ENCODE results near the gene LBH. TPM values are rescaled to one million over a fixed set of nuclear protein-coding genes. Genes with fewer than 3 reads are reported as not detected.

LBH gene
- polyA plus RNA-seq, 1 experiment, result 145 TPM

- ChIA-PET POLR2A (no interaction called here), CTCF (no interaction called here)
- H3K4me3 ChIP-seq (ENCODE audit: low read depth, low read length), result no peak overlapping the region
- TF ChIP-seq CTCF (IDR thresholded peaks at IDR 0.05; ENCODE audit: insufficient read depth, low read depth, low read length), result no peak
- no peaks in the 10 kb centered on the region for H3K27me3 ChIP-seq (ENCODE audit: control insufficient read depth, insufficient read depth, low read length)
- H3K36me3 ChIP-seq (ENCODE audit: control insufficient read depth, insufficient read depth, low read length), result peaks cover 7% of the 10 kb centered on the region; the same call in 1 of the 2 replicates
- no peak for DNase-seq (ENCODE audit: low read depth)
Observed at GRCh38 chr2:30243231-30243630, 11.9 kb downstream of the LBH start.

GRCh38 chr2:30245364-30245763, 14.0 kb downstream of the LBH start:
- POLR2A ChIA-PET, result no interaction called here
- DNase-seq (ENCODE audit: low read depth), result no peak
- Histone ChIP-seq H3K27me3 (ENCODE audit: control insufficient read depth, insufficient read depth, low read length) (no peaks in the 10 kb centered on the region), H3K4me3 (ENCODE audit: low read depth, low read length) (no peak overlapping the region), H3K36me3 (ENCODE audit: control insufficient read depth, insufficient read depth, low read length) (no peaks in the 10 kb centered on the region; the same call in 1 of the 2 replicates)
- TF ChIP-seq CTCF (IDR thresholded peaks at IDR 0.05; ENCODE audit: insufficient read depth, low read depth, low read length), result no peak
- CTCF ChIA-PET, result no interaction called here

GRCh38 chr2:30248791-30249190, 17.5 kb downstream of the LBH start:
- no peak for DNase-seq (ENCODE audit: low read depth)
- Histone ChIP-seq H3K27me3 (ENCODE audit: control insufficient read depth, insufficient read depth, low read length) (no peaks in the 10 kb centered on the region), H3K36me3 (ENCODE audit: control insufficient read depth, insufficient read depth, low read length) (no peaks in the 10 kb centered on the region; the same call in 1 of the 2 replicates), H3K4me3 (ENCODE audit: low read depth, low read length) (no peak overlapping the region)
- POLR2A ChIA-PET, result no interaction called here
- TF ChIP-seq CTCF (IDR thresholded peaks at IDR 0.05; ENCODE audit: insufficient read depth, low read depth, low read length), result no peak
- CTCF ChIA-PET, result interaction anchor here (1.1 kb wide), 1 partner anchor 9 kb away, joined by 3 read pairs; no protein-coding TSS in a partner anchor

GRCh38 chr2:30249354-30249753, 18.0 kb downstream of the LBH start:
- H3K36me3 ChIP-seq (ENCODE audit: control insufficient read depth, insufficient read depth, low read length), result no peaks in the 10 kb centered on the region; the same call in 1 of the 2 replicates
- POLR2A ChIA-PET, result no interaction called here
- no peaks in the 10 kb centered on the region for H3K27me3 ChIP-seq (ENCODE audit: control insufficient read depth, insufficient read depth, low read length)
- DNase-seq (ENCODE audit: low read depth), result no peak
- CTCF ChIA-PET, result interaction anchor here (1.3 to 1.5 kb wide), 2 partner anchors 9 to 10 kb away, joined by 3 to 4 read pairs; no protein-coding TSS in a partner anchor
- TF ChIP-seq CTCF (IDR thresholded peaks at IDR 0.05; ENCODE audit: insufficient read depth, low read depth, low read length), result no peak
- H3K4me3 ChIP-seq (ENCODE audit: low read depth, low read length), result no peak overlapping the region

GRCh38 chr2:30250421-30250820, 19.1 kb downstream of the LBH start:
- no peak for TF ChIP-seq CTCF (IDR thresholded peaks at IDR 0.05; ENCODE audit: insufficient read depth, low read depth, low read length)
- no peak for DNase-seq (ENCODE audit: low read depth)
- ChIA-PET CTCF (interaction anchor here (1.1 to 1.5 kb wide), 3 partner anchors 10 to 461 kb away, joined by 3 to 4 read pairs (median 3); no protein-coding TSS in a partner anchor), POLR2A (no interaction called here)
- no peaks in the 10 kb centered on the region; the same call in none of the 2 replicates for H3K36me3 ChIP-seq (ENCODE audit: control insufficient read depth, insufficient read depth, low read length)
- no peaks in the 10 kb centered on the region for H3K27me3 ChIP-seq (ENCODE audit: control insufficient read depth, insufficient read depth, low read length)
- no peak overlapping the region for H3K4me3 ChIP-seq (ENCODE audit: low read depth, low read length)

All from BJ (cell line).